GM19193 (cell line): ENCODE data around the gene NUP210.

Experiments used
- POLR2A ChIP-seq: IDR thresholded peaks from 4 replicates; pipeline ENCODE4 v1.6.1; 2011; ENCODE audit not compliant: insufficient read depth, insufficient read length; ENCODE audit errors: extremely low read depth

The NUP210 gene

GRCh38 chr3:13420045-13420830, at the start of gene NUP210:
Gene NUP210, minus strand, starts transcription at chr3:13420322. Its CDS starts 96 bp downstream, at chr3:13420226.
- TF ChIP-seq POLR2A = peak; percentile 64

GRCh38 chr3:13466781-13467180, 46.7 kb upstream of the NUP210 start:
- TF ChIP-seq POLR2A = no peak

- TF ChIP-seq POLR2A = no peak
Observed at GRCh38 chr3:13465236-13465873, 45.2 kb upstream of the NUP210 start.

- no peak for TF ChIP-seq POLR2A
Observed at GRCh38 chr3:13463618-13464400, 43.7 kb upstream of the NUP210 start.

GRCh38 chr3:13462822-13463221, 42.7 kb upstream of the NUP210 start:
- TF ChIP-seq POLR2A = no peak

- no peak for TF ChIP-seq POLR2A
Observed at GRCh38 chr3:13462125-13462629, 42.1 kb upstream of the NUP210 start.

- TF ChIP-seq POLR2A = no peak
Observed at GRCh38 chr3:13461169-13462124, 41.3 kb upstream of the NUP210 start.

- no peak for TF ChIP-seq POLR2A
Observed at GRCh38 chr3:13460341-13460736, 40.2 kb upstream of the NUP210 start.

- TF ChIP-seq POLR2A = no peak
Observed at GRCh38 chr3:13459605-13460340, 39.7 kb upstream of the NUP210 start.

GRCh38 chr3:13457593-13457992, 37.5 kb upstream of the NUP210 start:
- TF ChIP-seq POLR2A = no peak

- TF ChIP-seq POLR2A = no peak
Observed at GRCh38 chr3:13455644-13456043, 35.5 kb upstream of the NUP210 start.

GRCh38 chr3:13452490-13453335, 32.6 kb upstream of the NUP210 start:
- TF ChIP-seq POLR2A = no peak

- TF ChIP-seq POLR2A = no peak
Observed at GRCh38 chr3:13451301-13451673, 31.2 kb upstream of the NUP210 start.
